GM12892 (cell line): ENCODE data around the gene NACA.

Source experiments
- POLR2A ChIP-seq: IDR thresholded peaks from 2 replicates; pipeline ENCODE4 v1.6.1; 2011; ENCODE audit warnings: low read depth, low read length, control low read depth
- POLR2AphosphoS5 ChIP-seq: IDR thresholded peaks from 2 replicates; pipeline ENCODE4 v1.6.1; 2011; ENCODE audit warnings: low read depth, low read length, control low read depth

DNA sequence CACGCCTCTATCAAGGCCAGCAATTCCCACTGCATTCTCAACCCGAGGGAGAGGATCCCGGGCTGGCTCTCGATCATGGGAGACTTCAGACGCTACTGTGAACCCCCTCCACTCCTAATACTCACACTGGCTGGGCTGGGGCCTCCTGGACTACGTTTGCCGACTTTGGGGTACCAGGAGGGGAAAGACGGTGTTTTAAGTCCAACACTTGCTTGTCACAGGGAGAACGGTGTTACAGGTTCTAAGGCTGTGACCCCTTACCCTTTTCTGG, 463 bp downstream of the NACA start:
- TF ChIP-seq POLR2A (no peak), POLR2AphosphoS5 (no peak)
